Gastrocnemius medialis (tissue), 4 donors: Measurements from ENCODE around the gene PCSK6.

Experiments used
- CTCF ChIP-seq, 5 experiments: fragments of 450-650 bp in 3 of 5; fragments of 200-600 bp in 2 of 5; sonication (generic) in 2 of 5; IDR thresholded peaks in 4 of 5; conservative IDR thresholded peaks in 1 of 5; 1 replicate in 4 of 5; 2 replicates in 1 of 5; pipeline ENCODE4 v1.5.1; 2016 to 2019; ENCODE audit warnings: antibody characterized with exemption in 5 of 5, mild to moderate bottlenecking in 3 of 5, moderate library complexity in 3 of 5
- POLR2A ChIP-seq, 2 donors: fragments of 450-650 bp; IDR thresholded peaks; one replicate each; pipeline ENCODE4 v1.6.1; 2017; ENCODE audit warnings: antibody characterized with exemption in 2 of 2, mild to moderate bottlenecking in 2 of 2, moderate library complexity in 2 of 2

GRCh38 chr15:101296418-101297405 is 192.8 kb downstream of the PCSK6 start:
- no peak for TF ChIP-seq CTCF (IDR thresholded peaks at IDR 0.05 in 4 of 5, conservative IDR thresholded peaks at IDR 0.05 in 1 of 5)
- no peak for TF ChIP-seq POLR2A (IDR thresholded peaks at IDR 0.05)
